ENCODE data around the gene IFFO2.

The IFFO2 gene

DNA sequence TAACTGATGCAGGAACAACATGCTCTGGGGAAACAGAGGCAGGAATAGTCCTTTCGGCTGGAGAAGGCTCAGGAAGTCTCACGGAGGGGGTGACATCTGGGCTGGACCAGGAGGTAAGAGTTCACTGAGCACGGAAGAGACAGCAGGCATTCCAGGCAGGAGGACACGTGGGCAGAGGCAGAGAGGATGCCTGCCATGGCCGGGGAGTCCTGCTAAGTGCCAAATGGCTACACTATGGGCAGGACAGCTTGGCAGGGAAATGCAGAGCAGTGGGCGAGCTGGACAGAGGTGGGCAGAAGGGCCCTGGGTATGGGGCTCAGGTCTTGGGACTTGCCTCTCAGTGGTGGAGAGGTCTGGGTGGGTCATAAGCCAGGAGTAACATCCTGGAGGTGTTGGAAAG lies 71.7 kb downstream of the IFFO2 start:
- TF ChIP-seq FOXP2 (optimal IDR thresholded peaks at IDR 0.05; ENCODE audit: borderline replicate concordance, extremely low read depth, extremely low read length, insufficient read depth) (no peak), SIN3A (IDR thresholded peaks at IDR 0.05; ENCODE audit: borderline replicate concordance, insufficient read depth, low read length) (no peak), POLR2AphosphoS5 (IDR thresholded peaks at IDR 0.05; ENCODE audit: low read depth, low read length) (no peak), TAF1 (IDR thresholded peaks at IDR 0.05; ENCODE audit: borderline replicate concordance, insufficient read depth, low read length) (no peak)
- TF ChIP-seq, protein P1, sequence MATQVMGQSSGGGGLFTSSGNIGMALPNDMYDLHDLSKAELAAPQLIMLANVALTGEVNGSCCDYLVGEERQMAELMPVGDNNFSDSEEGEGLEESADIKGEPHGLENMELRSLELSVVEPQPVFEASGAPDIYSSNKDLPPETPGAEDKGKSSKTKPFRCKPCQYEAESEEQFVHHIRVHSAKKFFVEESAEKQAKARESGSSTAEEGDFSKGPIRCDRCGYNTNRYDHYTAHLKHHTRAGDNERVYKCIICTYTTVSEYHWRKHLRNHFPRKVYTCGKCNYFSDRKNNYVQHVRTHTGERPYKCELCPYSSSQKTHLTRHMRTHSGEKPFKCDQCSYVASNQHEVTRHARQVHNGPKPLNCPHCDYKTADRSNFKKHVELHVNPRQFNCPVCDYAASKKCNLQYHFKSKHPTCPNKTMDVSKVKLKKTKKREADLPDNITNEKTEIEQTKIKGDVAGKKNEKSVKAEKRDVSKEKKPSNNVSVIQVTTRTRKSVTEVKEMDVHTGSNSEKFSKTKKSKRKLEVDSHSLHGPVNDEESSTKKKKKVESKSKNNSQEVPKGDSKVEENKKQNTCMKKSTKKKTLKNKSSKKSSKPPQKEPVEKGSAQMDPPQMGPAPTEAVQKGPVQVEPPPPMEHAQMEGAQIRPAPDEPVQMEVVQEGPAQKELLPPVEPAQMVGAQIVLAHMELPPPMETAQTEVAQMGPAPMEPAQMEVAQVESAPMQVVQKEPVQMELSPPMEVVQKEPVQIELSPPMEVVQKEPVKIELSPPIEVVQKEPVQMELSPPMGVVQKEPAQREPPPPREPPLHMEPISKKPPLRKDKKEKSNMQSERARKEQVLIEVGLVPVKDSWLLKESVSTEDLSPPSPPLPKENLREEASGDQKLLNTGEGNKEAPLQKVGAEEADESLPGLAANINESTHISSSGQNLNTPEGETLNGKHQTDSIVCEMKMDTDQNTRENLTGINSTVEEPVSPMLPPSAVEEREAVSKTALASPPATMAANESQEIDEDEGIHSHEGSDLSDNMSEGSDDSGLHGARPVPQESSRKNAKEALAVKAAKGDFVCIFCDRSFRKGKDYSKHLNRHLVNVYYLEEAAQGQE (IDR thresholded peaks at IDR 0.05; ENCODE audit: insufficient read depth in 1 of 2, low read depth in 2 of 2, low read length in 2 of 2) = no peak

DNA sequence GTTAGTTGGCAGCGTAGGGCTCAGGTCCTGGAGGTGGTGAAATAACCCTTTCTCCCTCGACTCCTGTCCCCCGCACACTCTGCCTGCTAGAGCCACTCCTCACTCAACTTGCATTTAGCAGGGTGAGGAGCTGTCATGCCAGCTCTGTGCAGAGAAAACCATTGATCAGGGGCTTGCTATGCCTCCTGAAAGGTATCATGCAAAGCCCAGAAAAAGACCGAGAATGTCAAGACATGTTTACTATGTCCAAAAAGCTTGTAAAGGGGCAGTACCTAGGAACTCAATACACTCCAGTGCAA lies 72.1 kb downstream of the IFFO2 start:
- no peak for TF ChIP-seq SIN3A (IDR thresholded peaks at IDR 0.05; ENCODE audit: borderline replicate concordance, insufficient read depth, low read length)
- TF ChIP-seq POLR2AphosphoS5 (IDR thresholded peaks at IDR 0.05; ENCODE audit: low read depth, low read length) = no peak
- no peak for TF ChIP-seq TAF1 (IDR thresholded peaks at IDR 0.05; ENCODE audit: borderline replicate concordance, insufficient read depth, low read length)
- no peak for TF ChIP-seq FOXP2 (optimal IDR thresholded peaks at IDR 0.05; ENCODE audit: borderline replicate concordance, extremely low read depth, extremely low read length, insufficient read depth)
- TF ChIP-seq, protein P1 (IDR thresholded peaks at IDR 0.05; ENCODE audit: insufficient read depth in 1 of 2, low read depth in 2 of 2, low read length in 2 of 2) = no peak

DNA sequence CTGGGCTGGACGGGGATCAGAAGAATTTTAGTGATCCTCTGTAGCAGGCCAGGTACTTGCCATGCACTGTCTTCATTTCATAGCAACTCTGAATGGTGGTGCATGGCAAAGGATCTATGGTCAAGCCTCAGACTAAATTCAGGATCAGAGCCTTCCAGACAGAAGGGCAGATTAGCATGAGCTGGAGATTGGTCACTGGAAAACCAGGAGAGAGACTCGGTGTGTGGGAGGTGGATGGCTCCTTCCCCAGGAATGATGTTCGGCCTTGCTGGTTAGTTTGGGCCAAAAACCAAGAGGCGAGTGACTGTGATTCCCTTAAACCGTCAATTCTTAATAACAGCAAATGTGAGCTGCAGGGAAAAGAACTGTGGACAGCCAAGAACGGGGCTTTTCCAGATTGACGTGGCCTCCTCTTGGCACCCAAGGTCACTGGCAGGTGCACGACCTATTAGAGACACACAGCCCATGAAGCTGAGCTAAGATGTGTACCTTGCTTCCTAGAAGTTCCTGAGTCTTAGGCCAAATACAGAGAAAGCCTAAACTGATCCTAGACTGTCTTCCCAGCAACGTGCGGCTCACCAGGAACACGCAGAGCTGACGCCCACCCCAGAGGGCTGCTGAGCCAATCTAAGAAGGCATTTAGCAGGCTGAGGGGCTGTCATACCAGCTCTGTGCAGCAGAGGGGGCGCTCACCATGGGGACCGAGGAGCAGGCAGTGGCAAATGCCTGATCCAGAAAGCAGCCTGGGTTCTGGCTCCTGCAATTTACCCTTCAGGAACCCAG lies 72.6 kb downstream of the IFFO2 start:
- TF ChIP-seq POLR2AphosphoS5 (IDR thresholded peaks at IDR 0.05; ENCODE audit: low read depth, low read length) = no peak
- TF ChIP-seq TAF1 (IDR thresholded peaks at IDR 0.05; ENCODE audit: borderline replicate concordance, insufficient read depth, low read length) = no peak
- TF ChIP-seq, protein P1 (IDR thresholded peaks at IDR 0.05; ENCODE audit: insufficient read depth in 1 of 2, low read depth in 2 of 2, low read length in 2 of 2) = no peak
- no peak for TF ChIP-seq FOXP2 (optimal IDR thresholded peaks at IDR 0.05; ENCODE audit: borderline replicate concordance, extremely low read depth, extremely low read length, insufficient read depth)
- no peak for TF ChIP-seq SIN3A (IDR thresholded peaks at IDR 0.05; ENCODE audit: borderline replicate concordance, insufficient read depth, low read length)

DNA sequence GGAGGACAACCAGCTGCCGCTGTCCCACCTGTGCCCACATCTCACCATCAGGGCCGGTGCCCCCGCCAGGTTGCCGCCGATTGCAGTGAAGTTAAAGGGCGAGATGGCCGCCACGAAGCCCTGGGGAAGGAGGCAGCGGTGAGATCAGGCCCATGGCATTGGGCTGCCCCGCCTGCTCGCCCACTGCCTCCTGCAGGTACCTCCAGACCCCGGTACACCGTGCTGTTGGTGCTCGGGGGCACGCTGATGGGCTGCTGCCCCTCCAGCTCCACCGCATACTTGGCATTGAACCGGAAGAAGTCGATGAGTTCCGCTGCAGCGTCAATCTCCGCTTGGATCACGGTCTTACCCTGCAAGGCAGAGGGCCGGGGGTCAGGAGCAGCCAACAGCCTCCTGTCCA lies 73.4 kb downstream of the IFFO2 start:
- TF ChIP-seq FOXP2 (optimal IDR thresholded peaks at IDR 0.05; ENCODE audit: borderline replicate concordance, extremely low read depth, extremely low read length, insufficient read depth) = no peak

DNA sequence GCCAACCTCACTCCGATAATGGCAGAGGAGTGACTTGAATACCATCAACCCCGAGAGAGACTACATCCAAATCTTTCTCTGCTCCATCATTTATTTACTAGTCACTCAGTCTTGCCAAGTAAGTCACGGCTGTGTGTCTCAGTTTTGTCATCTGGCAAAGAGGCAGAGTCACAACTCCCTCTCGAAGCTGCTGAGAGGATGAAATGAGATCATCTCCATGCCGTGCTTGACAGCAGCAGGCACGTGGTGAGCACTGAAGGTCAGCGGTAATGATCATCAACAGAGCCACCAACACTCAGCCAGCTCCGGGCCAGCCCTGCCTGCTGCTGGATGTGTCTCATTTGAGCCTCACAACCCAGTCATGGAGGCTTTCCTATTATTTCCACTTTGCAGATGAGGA lies 74.0 kb downstream of the IFFO2 start:
- TF ChIP-seq, protein P1 (IDR thresholded peaks at IDR 0.05; ENCODE audit: insufficient read depth in 1 of 2, low read depth in 2 of 2, low read length in 2 of 2) = no peak
- TF ChIP-seq FOXP2 (optimal IDR thresholded peaks at IDR 0.05; ENCODE audit: borderline replicate concordance, extremely low read depth, extremely low read length, insufficient read depth) = no peak
- TF ChIP-seq TAF1 (IDR thresholded peaks at IDR 0.05; ENCODE audit: borderline replicate concordance, insufficient read depth, low read length) = no peak
- no peak for TF ChIP-seq POLR2AphosphoS5 (IDR thresholded peaks at IDR 0.05; ENCODE audit: low read depth, low read length)
- TF ChIP-seq SIN3A (IDR thresholded peaks at IDR 0.05; ENCODE audit: borderline replicate concordance, insufficient read depth, low read length) = no peak
